Spleen (tissue), 7 donors: ENCODE data around the gene MGMT.

ENCODE experiments used
- POLR2A ChIP-seq, 3 donors: fragments of 450-650 bp; IDR thresholded peaks; one replicate each; pipeline ENCODE4 v1.5.1; 2017; ENCODE audit warnings: antibody characterized with exemption in 3 of 3, mild to moderate bottlenecking in 1 of 3
- POLR2AphosphoS5 ChIP-seq, 3 donors: sonication (generic); formaldehyde crosslinking; IDR thresholded peaks; one replicate each; pipeline ENCODE4 v1.5.1; 2017; ENCODE audit warnings: antibody characterized with exemption in 3 of 3
- TF ChIP-seq, protein P1 (sequence below), 11 experiments: fragments of 200-600 bp in 7 of 11; fragments of 450-650 bp in 4 of 11; sonication (generic) in 4 of 11; IDR thresholded peaks in 8 of 11; conservative IDR thresholded peaks in 3 of 11; 1 replicate in 7 of 11; 2 replicates in 4 of 11; pipeline versions ENCODE4 v1.4.0 to v1.8.0; 2016 to 2021; ENCODE audit warnings: antibody characterized with exemption in 11 of 11, inconsistent platforms in 4 of 11, mild to moderate bottlenecking in 1 of 11
- donor health status: DM: no; HTN: no; CAD: no; lungs with moderate emphysema.
- donor health status: DM: no; HTN: no; CAD: no.
- donor health status: DM: no; HTN: no; CAD: no.

DNA sequence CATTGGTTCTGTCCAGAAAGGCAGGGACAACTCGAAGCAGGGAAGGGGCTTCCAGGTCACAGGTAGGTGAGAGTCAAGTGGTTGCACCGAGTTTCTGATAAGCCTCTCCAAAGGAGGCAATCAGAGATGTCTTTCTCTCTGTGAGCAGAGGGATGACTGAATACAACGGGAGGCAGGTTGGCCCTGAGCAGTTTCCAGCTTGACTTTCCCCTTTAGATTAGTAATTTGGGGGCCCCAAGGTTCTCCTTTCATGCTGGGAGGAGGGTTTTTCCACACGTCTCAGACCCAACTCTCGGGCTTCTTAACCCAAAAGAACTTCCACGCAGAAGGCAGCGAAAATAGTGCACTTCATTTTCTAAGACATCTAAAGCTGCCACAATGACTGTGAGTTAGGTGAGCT lies 189.6 kb downstream of the MGMT start:
- TF ChIP-seq, protein P1, sequence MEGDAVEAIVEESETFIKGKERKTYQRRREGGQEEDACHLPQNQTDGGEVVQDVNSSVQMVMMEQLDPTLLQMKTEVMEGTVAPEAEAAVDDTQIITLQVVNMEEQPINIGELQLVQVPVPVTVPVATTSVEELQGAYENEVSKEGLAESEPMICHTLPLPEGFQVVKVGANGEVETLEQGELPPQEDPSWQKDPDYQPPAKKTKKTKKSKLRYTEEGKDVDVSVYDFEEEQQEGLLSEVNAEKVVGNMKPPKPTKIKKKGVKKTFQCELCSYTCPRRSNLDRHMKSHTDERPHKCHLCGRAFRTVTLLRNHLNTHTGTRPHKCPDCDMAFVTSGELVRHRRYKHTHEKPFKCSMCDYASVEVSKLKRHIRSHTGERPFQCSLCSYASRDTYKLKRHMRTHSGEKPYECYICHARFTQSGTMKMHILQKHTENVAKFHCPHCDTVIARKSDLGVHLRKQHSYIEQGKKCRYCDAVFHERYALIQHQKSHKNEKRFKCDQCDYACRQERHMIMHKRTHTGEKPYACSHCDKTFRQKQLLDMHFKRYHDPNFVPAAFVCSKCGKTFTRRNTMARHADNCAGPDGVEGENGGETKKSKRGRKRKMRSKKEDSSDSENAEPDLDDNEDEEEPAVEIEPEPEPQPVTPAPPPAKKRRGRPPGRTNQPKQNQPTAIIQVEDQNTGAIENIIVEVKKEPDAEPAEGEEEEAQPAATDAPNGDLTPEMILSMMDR (IDR thresholded peaks at IDR 0.05 in 8 of 11, conservative IDR thresholded peaks at IDR 0.05 in 3 of 11), result no peak
- TF ChIP-seq POLR2AphosphoS5 (IDR thresholded peaks at IDR 0.05) (no peak), POLR2A (IDR thresholded peaks at IDR 0.05) (no peak)
